ENCODE measurements around the gene TMEM82. TPM values are rescaled to one million over a fixed set of nuclear protein-coding genes. Genes with fewer than 3 reads are reported as not detected.

Gene TMEM82
- total RNA-seq, 1 experiment from 2014 or later = not detected

DNA sequence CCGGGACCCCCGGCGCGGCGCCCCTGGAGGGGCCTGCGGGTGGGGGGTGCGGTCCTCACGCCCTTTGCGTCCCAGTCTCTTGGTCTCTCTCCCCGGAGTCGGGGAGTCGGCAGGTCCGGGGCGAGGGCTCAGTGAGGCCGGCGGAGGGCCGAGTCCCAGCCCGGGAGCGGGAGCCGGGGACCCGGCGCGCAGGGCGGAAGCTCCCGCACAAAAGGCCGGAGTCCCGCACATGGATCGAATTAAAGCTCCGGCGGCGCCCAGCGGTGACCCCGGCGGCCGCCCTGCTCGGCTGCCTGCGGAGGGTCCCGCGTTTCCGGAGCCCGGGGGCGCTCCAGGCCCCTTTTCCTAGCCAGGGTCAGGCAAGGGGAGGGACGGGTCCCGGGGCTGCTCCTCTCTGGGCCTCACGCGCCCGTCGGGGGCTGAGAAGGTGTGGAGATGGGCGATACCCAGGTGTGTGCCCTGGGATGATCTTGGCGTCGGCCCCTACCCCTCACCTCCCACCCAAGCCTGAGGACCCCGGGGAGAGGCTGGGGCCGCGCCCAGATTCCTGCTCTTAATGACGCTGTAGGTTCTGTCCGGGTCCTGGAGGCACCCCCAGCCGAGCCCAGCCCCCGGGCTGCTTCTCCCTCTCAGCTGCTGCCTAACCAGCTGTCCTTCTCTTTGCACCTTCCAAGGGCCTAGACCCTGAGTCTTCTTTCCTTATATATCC is 16.8 kb downstream of the TMEM82 start:
- peak overlapping the region; percentile 74 for H3K4me3 Mint-ChIP-seq (ENCODE audit: unreplicated experiment)
- H3K27me3 Mint-ChIP-seq (ENCODE audit: insufficient read depth, unreplicated experiment) = no peaks in the 10 kb centered on the region
- BruUV-seq (replicated peaks) = no TSS peak
- H3K9me3 Mint-ChIP-seq (ENCODE audit: unreplicated experiment) = no peaks in the 10 kb centered on the region
- ChIA-PET POLR2A (interaction anchor here (0.9 to 2.2 kb wide), 5 partner anchors 9 to 140 kb away, joined by 3 to 9 read pairs (median 3); no protein-coding TSS in a partner anchor), CTCF (interaction anchor here (2.2 kb wide), 1 partner anchor 18 kb away, joined by 6 read pairs; no protein-coding TSS in a partner anchor)
- TF ChIP-seq CTCF (IDR thresholded peaks at IDR 0.05; ENCODE audit: unreplicated experiment) = no peak
- no peak for DNase-seq (ENCODE audit: unreplicated experiment)
- peaks cover 11% of the 10 kb centered on the region for H3K36me3 Mint-ChIP-seq (ENCODE audit: insufficient read depth, unreplicated experiment)
- intact Hi-C loops (cut with micrococcal nuclease) = no loop called here
- peaks cover 20% of the 10 kb centered on the region for H3K4me1 Mint-ChIP-seq (ENCODE audit: insufficient read depth, unreplicated experiment)
- H3K27ac Mint-ChIP-seq (ENCODE audit: low read depth, unreplicated experiment) = peak overlapping the region; percentile 79

DNA sequence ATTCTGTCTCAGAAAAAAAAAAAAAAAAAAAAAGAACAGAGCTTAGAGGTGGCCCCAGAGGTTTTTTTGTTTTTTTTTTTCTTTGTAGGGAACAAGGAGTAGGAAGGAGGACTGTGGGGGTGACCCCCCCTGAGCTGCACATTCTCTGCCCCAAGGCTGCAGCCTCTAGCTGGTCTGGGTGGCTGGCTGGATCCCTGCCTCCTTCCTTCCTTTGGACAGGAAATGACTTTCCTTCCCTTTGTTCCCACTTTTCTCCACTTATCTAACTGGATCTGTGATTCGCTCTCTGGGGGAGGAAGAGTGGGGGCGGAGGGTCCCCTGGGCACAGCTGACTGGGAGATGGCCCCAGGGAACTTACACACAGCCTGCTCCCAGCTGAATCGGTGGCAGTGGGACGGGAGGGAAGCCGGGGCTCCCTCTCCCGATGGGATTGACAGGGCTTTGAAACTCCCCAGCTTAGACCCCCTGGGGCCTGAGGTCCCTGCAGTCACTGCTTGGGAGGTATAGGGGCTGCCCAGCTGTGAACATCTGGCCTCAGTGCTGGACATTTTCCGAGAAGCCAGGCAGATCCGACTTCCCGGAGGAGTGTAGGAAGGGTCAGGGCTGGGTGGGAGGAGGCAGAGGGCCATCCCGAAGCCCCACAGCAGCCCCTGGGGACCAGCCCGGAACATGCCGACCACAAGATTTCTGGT is 18.4 kb downstream of the TMEM82 start:
- Mint-ChIP-seq H3K36me3 (ENCODE audit: insufficient read depth, unreplicated experiment) (peaks cover 26% of the 10 kb centered on the region), H3K9me3 (ENCODE audit: unreplicated experiment) (no peaks in the 10 kb centered on the region), H3K27me3 (ENCODE audit: insufficient read depth, unreplicated experiment) (no peaks in the 10 kb centered on the region), H3K4me1 (ENCODE audit: insufficient read depth, unreplicated experiment) (peaks cover 35% of the 10 kb centered on the region), H3K27ac (ENCODE audit: low read depth, unreplicated experiment) (peak overlapping the region; percentile 46), H3K4me3 (ENCODE audit: unreplicated experiment) (peak overlapping the region; percentile 74)
- CTCF ChIA-PET = interaction anchor here (0.5 to 2.2 kb wide), 2 partner anchors 19 to 166 kb away, joined by 4 to 6 read pairs; no protein-coding TSS in a partner anchor
- peak; percentile 64 for DNase-seq (ENCODE audit: unreplicated experiment)
- intact Hi-C loops (cut with micrococcal nuclease) = no loop called here
- TF ChIP-seq CTCF (IDR thresholded peaks at IDR 0.05; ENCODE audit: unreplicated experiment) = no peak
- POLR2A ChIA-PET = interaction anchor here (1.2 to 2.2 kb wide), 4 partner anchors 28 to 157 kb away, joined by 3 to 9 read pairs (median 4); no protein-coding TSS in a partner anchor
- BruUV-seq (replicated peaks) = no TSS peak

- intact Hi-C loops (cut with micrococcal nuclease) = no loop called here
- no peaks in the 10 kb centered on the region for H3K9me3 Mint-ChIP-seq (ENCODE audit: unreplicated experiment)
- ChIA-PET CTCF (interaction anchor here (0.6 kb wide), 1 partner anchor 294 kb away, joined by 3 read pairs; no protein-coding TSS in a partner anchor), POLR2A (no interaction called here)
- no peak overlapping the region for H3K4me3 Mint-ChIP-seq (ENCODE audit: unreplicated experiment)
- no peak for DNase-seq (ENCODE audit: unreplicated experiment)
- H3K4me1 Mint-ChIP-seq (ENCODE audit: insufficient read depth, unreplicated experiment) = peaks cover 32% of the 10 kb centered on the region
- H3K27me3 Mint-ChIP-seq (ENCODE audit: insufficient read depth, unreplicated experiment) = no peaks in the 10 kb centered on the region
- BruUV-seq (replicated peaks) = no TSS peak
- no peak for TF ChIP-seq CTCF (IDR thresholded peaks at IDR 0.05; ENCODE audit: unreplicated experiment)
- peaks cover 35% of the 10 kb centered on the region for H3K36me3 Mint-ChIP-seq (ENCODE audit: insufficient read depth, unreplicated experiment)
- peak overlapping the region; percentile 46 for H3K27ac Mint-ChIP-seq (ENCODE audit: low read depth, unreplicated experiment)
Observed at GRCh38 chr1:15761366-15762128, 19.2 kb downstream of the TMEM82 start.
